OCI-LY3 (cell line): ENCODE results near the gene EFR3B.

Experiments
- H2AFZ ChIP-seq: fragments of 200-600, 300-600 bp; shearing (Covaris generic); 2 replicates; pipeline ENCODE4 v1.6.0; 2014; ENCODE audit warnings: antibody characterized with exemption, low read depth, low read length
- H3K27ac ChIP-seq: fragments of 200-600, 300-600 bp; sonication (generic); 2 replicates; pipeline ENCODE4 v1.5.1; 2014; ENCODE audit warnings: mild to moderate bottlenecking, low read length, moderate library complexity, mixed read lengths
- H3K27me3 ChIP-seq: fragments of 200-600, 300-600 bp; sonication (generic); 2 replicates; pipeline ENCODE4 v1.6.1; 2014; ENCODE audit warnings: low read depth, low read length, mixed read lengths
- H3K36me3 ChIP-seq: fragments of 200-600, 300-600 bp; sonication (generic); replicated peaks from 2 replicates; pipeline ENCODE3; 2014; ENCODE audit warnings: low read depth, low read length, mixed read lengths
- H3K4me1 ChIP-seq: fragments of 300-600, 200-600 bp; sonication (generic); 2 replicates; pipeline ENCODE4 v1.6.1; 2014; ENCODE audit warnings: low read length, mixed read lengths
- H3K4me2 ChIP-seq: fragments of 200-600, 300-600 bp; sonication (generic); 2 replicates; pipeline ENCODE4 v1.6.1; 2014; ENCODE audit warnings: low read length, mixed read lengths
- H3K4me3 ChIP-seq: fragments of 300-600, 200-600 bp; sonication (generic); 2 replicates; pipeline ENCODE4 v1.5.1; 2014; ENCODE audit warnings: antibody characterized with exemption, mild to moderate bottlenecking, low read length, moderate library complexity
- H3K79me2 ChIP-seq: fragments of 300-600, 200-600 bp; shearing (Covaris generic); 2 replicates; pipeline ENCODE4 v1.6.1; 2014; ENCODE audit warnings: mild to moderate bottlenecking, low read length, mixed read lengths
- H3K9ac ChIP-seq: fragments of 300-600, 200-600 bp; shearing (Covaris generic); 2 replicates; pipeline ENCODE4 v1.6.0; 2014; ENCODE audit warnings: mild to moderate bottlenecking, low read length, moderate library complexity
- H3K9me3 ChIP-seq: fragments of 200-600, 300-600 bp; shearing (Covaris generic); 2 replicates; pipeline ENCODE4 v1.6.1; 2014; ENCODE audit warnings: low read length, mixed read lengths; ENCODE audit not compliant: insufficient read depth
- H4K20me1 ChIP-seq: fragments of 200-600, 300-600 bp; sonication (generic); 2 replicates; pipeline ENCODE4 v1.6.1; 2016; ENCODE audit warnings: low read length, mixed read lengths; ENCODE audit not compliant: insufficient read depth
- EZH2phosphoT487 ChIP-seq: fragments of 200-600 bp; shearing (Covaris generic); IDR thresholded peaks from 2 replicates; pipeline ENCODE4 v1.6.1; 2018; ENCODE audit warnings: antibody characterized with exemption, mixed run types, low read depth
- TF ChIP-seq, protein P1 (sequence below): fragments of 200-600, 300-600 bp; sonication (generic); IDR thresholded peaks from 2 replicates; pipeline ENCODE4 v1.5.1; 2014; ENCODE audit warnings: antibody characterized with exemption, low read length, low read depth

Gene EFR3B

DNA sequence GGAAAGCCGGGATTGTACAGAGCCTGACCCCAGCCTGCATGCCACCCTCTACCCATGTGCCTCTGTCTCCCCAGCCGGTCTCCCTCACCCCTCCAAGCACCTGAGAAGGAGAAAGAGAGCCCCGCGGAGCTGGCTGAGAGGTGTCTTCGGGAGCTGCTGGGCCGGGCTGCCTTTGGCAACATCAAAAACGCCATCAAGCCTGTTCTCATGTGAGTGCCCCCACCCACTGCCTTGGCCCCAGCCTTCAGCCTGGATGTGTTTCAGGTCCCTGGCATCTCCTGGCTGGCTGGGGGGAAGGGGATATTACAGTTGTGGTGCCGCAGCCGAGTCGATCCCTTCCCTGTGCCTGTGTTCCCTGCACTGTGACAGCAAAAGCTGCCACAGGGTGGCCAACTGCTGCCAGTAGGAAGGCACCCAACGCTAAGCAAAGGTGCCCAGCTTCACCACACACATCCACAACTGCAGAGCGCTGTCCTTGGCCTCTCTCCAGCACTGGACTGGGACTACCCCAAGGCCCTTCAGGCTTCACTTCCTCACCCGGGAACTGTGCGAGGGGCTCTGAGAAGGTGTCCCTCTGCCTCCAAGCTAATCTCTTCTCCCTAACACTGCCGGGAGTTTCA, 88.1 kb downstream of the EFR3B start:
- H2AFZ ChIP-seq = no peak overlapping the region
- H3K36me3 ChIP-seq = no peaks in the 10 kb centered on the region
- no peaks in the 10 kb centered on the region for H3K79me2 ChIP-seq
- H3K4me3 ChIP-seq = no peak overlapping the region
- H3K27ac ChIP-seq = no peak overlapping the region
- TF ChIP-seq EZH2phosphoT487 = no peak
- TF ChIP-seq, protein P1, sequence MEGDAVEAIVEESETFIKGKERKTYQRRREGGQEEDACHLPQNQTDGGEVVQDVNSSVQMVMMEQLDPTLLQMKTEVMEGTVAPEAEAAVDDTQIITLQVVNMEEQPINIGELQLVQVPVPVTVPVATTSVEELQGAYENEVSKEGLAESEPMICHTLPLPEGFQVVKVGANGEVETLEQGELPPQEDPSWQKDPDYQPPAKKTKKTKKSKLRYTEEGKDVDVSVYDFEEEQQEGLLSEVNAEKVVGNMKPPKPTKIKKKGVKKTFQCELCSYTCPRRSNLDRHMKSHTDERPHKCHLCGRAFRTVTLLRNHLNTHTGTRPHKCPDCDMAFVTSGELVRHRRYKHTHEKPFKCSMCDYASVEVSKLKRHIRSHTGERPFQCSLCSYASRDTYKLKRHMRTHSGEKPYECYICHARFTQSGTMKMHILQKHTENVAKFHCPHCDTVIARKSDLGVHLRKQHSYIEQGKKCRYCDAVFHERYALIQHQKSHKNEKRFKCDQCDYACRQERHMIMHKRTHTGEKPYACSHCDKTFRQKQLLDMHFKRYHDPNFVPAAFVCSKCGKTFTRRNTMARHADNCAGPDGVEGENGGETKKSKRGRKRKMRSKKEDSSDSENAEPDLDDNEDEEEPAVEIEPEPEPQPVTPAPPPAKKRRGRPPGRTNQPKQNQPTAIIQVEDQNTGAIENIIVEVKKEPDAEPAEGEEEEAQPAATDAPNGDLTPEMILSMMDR = no peak
- 0 out of 2 replicates have a peak, but pooled peaks cover 3% of the 10 kb centered on the region for H4K20me1 ChIP-seq
- H3K4me1 ChIP-seq = peaks cover 5% of the 10 kb centered on the region
- H3K27me3 ChIP-seq = peaks cover 10% of the 10 kb centered on the region; the same call in 1 of the 2 replicates
- no peaks in the 10 kb centered on the region for H3K9me3 ChIP-seq
- H3K9ac ChIP-seq = no peak overlapping the region
- no peak overlapping the region for H3K4me2 ChIP-seq

DNA sequence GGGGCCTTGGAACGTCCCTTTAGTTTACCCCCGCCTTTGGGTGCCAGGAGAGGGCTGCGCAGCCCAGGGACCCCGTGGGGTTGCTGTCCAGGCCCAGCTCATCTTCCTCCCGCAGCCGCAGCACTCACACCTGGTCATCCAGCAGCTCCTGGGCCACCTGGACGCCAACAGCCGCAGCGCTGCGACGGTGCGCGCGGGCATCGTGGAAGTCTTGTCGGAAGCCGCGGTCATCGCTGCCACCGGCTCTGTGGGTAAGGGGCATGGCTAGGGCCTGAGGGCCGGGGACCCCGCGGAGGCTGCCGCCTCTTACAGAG, 89.3 kb downstream of the EFR3B start:
- Histone ChIP-seq H3K36me3 (no peaks in the 10 kb centered on the region), H3K79me2 (no peaks in the 10 kb centered on the region), H4K20me1 (0 out of 2 replicates have a peak, but pooled peaks cover 3% of the 10 kb centered on the region), H3K4me1 (peaks cover under 1% of the 10 kb centered on the region), H3K27ac (no peak overlapping the region), H2AFZ (no peak overlapping the region), H3K4me3 (no peak overlapping the region), H3K27me3 (peaks cover 12% of the 10 kb centered on the region; the same call in 1 of the 2 replicates), H3K9ac (no peak overlapping the region), H3K4me2 (no peak overlapping the region), H3K9me3 (no peaks in the 10 kb centered on the region)
- TF ChIP-seq, protein P1 = no peak
- no peak for TF ChIP-seq EZH2phosphoT487

DNA sequence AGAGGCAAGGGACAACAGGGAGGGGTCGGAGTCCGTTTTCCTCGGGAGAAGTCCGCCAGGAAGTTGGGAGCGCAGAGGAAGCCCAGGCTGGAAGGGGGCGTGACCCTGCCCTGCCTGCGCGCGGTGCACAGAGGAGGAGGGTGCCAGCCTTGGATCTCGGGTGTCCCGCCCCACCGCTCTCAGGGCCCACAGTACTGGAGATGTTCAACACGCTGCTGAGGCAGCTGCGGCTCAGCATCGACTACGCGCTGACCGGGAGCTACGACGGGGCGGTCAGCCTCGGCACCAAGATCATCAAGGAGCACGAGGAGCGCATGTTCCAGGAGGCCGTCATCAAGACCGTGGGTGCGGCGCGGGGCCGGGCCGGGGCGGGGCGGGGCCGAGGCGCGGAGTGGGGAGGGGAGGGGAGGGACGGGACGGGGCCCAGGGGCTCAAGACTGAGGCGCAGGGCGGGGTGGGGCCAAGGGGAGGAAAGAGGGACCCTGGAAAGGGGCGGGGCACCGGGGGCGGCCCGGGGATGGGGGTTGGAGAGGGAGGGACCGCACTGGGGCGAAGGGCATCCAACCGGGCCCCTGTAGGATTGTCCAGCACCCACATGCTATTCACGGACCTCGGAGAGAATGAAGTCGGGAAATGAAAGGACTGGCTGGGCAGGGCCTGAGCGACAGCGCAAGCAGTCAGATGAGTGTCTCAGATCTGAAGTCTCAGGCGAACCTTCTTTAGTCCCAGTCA, 89.9 kb downstream of the EFR3B start:
- H3K79me2 ChIP-seq = no peaks in the 10 kb centered on the region
- peaks cover 12% of the 10 kb centered on the region; the same call in 1 of the 2 replicates for H3K27me3 ChIP-seq
- H3K4me2 ChIP-seq = no peak overlapping the region
- H2AFZ ChIP-seq = no peak overlapping the region
- no peaks in the 10 kb centered on the region for H3K36me3 ChIP-seq
- TF ChIP-seq, protein P1 = no peak
- no peak for TF ChIP-seq EZH2phosphoT487
- no peak overlapping the region for H3K9ac ChIP-seq
- H3K9me3 ChIP-seq = no peaks in the 10 kb centered on the region
- H3K27ac ChIP-seq = no peak overlapping the region
- H3K4me1 ChIP-seq = no peaks in the 10 kb centered on the region; the same call in 1 of the 2 replicates
- H4K20me1 ChIP-seq = 0 out of 2 replicates have a peak, but pooled peaks cover 3% of the 10 kb centered on the region
- H3K4me3 ChIP-seq = no peak overlapping the region

DNA sequence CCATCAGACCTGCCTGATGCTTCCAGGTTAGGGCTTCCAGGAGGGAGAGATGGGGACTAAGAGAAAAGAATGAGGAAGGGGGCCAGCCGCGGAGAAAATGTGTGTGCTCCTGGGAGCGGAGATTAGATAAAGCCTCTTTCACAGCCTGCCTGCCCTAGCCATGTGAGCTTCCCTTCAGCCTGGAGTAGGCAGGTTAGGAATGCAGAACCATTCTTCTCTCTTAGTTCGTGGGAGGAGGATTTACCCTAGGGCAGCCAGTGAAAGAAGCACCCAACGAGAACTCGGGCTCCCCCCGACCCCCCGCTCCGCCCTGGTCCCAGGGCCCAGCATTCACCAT, 90.4 kb downstream of the EFR3B start:
- Histone ChIP-seq H3K9me3 (no peaks in the 10 kb centered on the region), H3K36me3 (no peaks in the 10 kb centered on the region), H3K4me2 (no peak overlapping the region), H3K4me1 (no peaks in the 10 kb centered on the region; the same call in 1 of the 2 replicates), H3K27me3 (peaks cover 12% of the 10 kb centered on the region), H2AFZ (no peak overlapping the region), H3K9ac (no peak overlapping the region), H4K20me1 (0 out of 2 replicates have a peak, but pooled peaks cover 3% of the 10 kb centered on the region), H3K79me2 (no peaks in the 10 kb centered on the region), H3K4me3 (no peak overlapping the region), H3K27ac (no peak overlapping the region)
- no peak for TF ChIP-seq EZH2phosphoT487
- TF ChIP-seq, protein P1 = no peak
